H9 (cell line): ENCODE measurements around the gene STK10. TPM values are rescaled to one million over a fixed set of nuclear protein-coding genes. Genes with fewer than 3 reads are reported as not detected.

Experiments used
- DNase-seq: peaks from one replicate; pipeline ENCODE4 v3.0.0-alpha.2; 2017
- H2AFZ ChIP-seq: one replicate; pipeline ENCODE4 v1.6.1; 2013; ENCODE audit warnings: mild to moderate bottlenecking, low read length, control low read depth, moderate library complexity
- H2AK5ac ChIP-seq: 2 replicates; pipeline ENCODE4 v1.6.1; 2013; ENCODE audit warnings: low read length, control low read depth, mixed read lengths; ENCODE audit not compliant: insufficient read length
- H2BK120ac ChIP-seq: one replicate; pipeline ENCODE4 v1.6.1; 2013; ENCODE audit warnings: low read depth, mild to moderate bottlenecking, low read length, control low read depth, inconsistent platforms; ENCODE audit not compliant: poor library complexity, severe bottlenecking
- H2BK12ac ChIP-seq: 2 replicates; pipeline ENCODE4 v1.6.1; 2013; ENCODE audit warnings: low read length, control low read depth, mixed read lengths, low read depth; ENCODE audit not compliant: insufficient read length
- H2BK15ac ChIP-seq: 2 replicates; pipeline ENCODE4 v1.6.1; 2013; ENCODE audit warnings: low read depth, low read length, control low read depth
- H2BK20ac ChIP-seq: one replicate; pipeline ENCODE4 v1.6.1; 2013; ENCODE audit warnings: low read depth, mild to moderate bottlenecking, low read length, control low read depth, inconsistent platforms; ENCODE audit not compliant: poor library complexity, severe bottlenecking
- H2BK5ac ChIP-seq: 2 replicates; pipeline ENCODE4 v1.6.1; 2013; ENCODE audit warnings: low read length, control low read depth, mixed read lengths; ENCODE audit not compliant: insufficient read length
- H3K14ac ChIP-seq: 2 replicates; pipeline ENCODE4 v1.6.1; 2013; ENCODE audit warnings: low read length, control low read depth; ENCODE audit not compliant: insufficient read depth
- H3K18ac ChIP-seq: 2 replicates; pipeline ENCODE4 v1.6.1; 2013; ENCODE audit warnings: low read depth, mild to moderate bottlenecking, mixed read lengths, low read length, control low read depth; ENCODE audit not compliant: insufficient read length
- H3K23ac ChIP-seq: 2 replicates; pipeline ENCODE4 v1.6.1; 2013; ENCODE audit warnings: low read length, control low read depth, mixed read lengths, low read depth; ENCODE audit not compliant: insufficient read length
- H3K23me2 ChIP-seq: 2 replicates; pipeline ENCODE4 v1.6.1; 2013; ENCODE audit warnings: low read depth, mild to moderate bottlenecking, mixed read lengths, low read length, control low read depth; ENCODE audit not compliant: insufficient read length, poor library complexity, severe bottlenecking
- H3K27ac ChIP-seq: 2 replicates; pipeline ENCODE4 v1.5.1; 2013; ENCODE audit warnings: low read length, control low read depth, mixed read lengths, low read depth; ENCODE audit not compliant: insufficient read length
- H3K27me3 ChIP-seq: 2 replicates; pipeline ENCODE4 v1.6.1; 2013; ENCODE audit warnings: low read length, control low read depth, inconsistent platforms; ENCODE audit not compliant: insufficient read depth
- H3K4ac ChIP-seq: 2 replicates; pipeline ENCODE4 v1.6.1; 2013; ENCODE audit warnings: low read depth, mild to moderate bottlenecking, control low read depth, inconsistent platforms, low read length, moderate library complexity
- H3K4me1 ChIP-seq: 2 replicates; pipeline ENCODE4 v1.6.1; 2013; ENCODE audit warnings: low read length, control low read depth, inconsistent platforms; ENCODE audit not compliant: insufficient read depth
- H3K4me2 ChIP-seq: 2 replicates; pipeline ENCODE4 v1.6.1; 2013; ENCODE audit warnings: low read length, control low read depth, mixed read lengths; ENCODE audit not compliant: insufficient read length, insufficient read depth
- H3K56ac ChIP-seq: 2 replicates; pipeline ENCODE4 v1.6.1; 2013; ENCODE audit warnings: low read depth, mild to moderate bottlenecking, mixed read lengths, low read length, control low read depth; ENCODE audit not compliant: insufficient read length
- H3K79me1 ChIP-seq: 2 replicates; pipeline ENCODE4 v1.6.1; 2013; ENCODE audit warnings: low read depth, mild to moderate bottlenecking, moderate library complexity, low read length, control low read depth, inconsistent platforms; ENCODE audit not compliant: insufficient read depth, poor library complexity, severe bottlenecking
- H3K79me2 ChIP-seq: 2 replicates; pipeline ENCODE4 v1.6.1; 2013; ENCODE audit warnings: low read length, control low read depth, inconsistent platforms; ENCODE audit not compliant: insufficient read depth
- H3K9ac ChIP-seq: 2 replicates; pipeline ENCODE4 v1.6.1; 2013; ENCODE audit warnings: low read length, control low read depth, mixed read lengths; ENCODE audit not compliant: insufficient read length; ENCODE audit errors: extremely low read depth
- H3K9me3 ChIP-seq: one replicate; pipeline ENCODE4 v1.6.1; 2013; ENCODE audit warnings: low read depth, low read length, inconsistent platforms; ENCODE audit not compliant: control insufficient read depth
- H3T11ph ChIP-seq: one replicate; pipeline ENCODE4 v1.6.1; 2013; ENCODE audit warnings: mild to moderate bottlenecking, low read length, control low read depth, inconsistent platforms
- H4K20me1 ChIP-seq: one replicate; pipeline ENCODE4 v1.6.1; 2013; ENCODE audit not compliant: control insufficient read depth, insufficient read length, insufficient read depth
- H4K5ac ChIP-seq: 2 replicates; pipeline ENCODE4 v1.6.1; 2013; ENCODE audit warnings: low read depth, mild to moderate bottlenecking, mixed read lengths, low read length, control low read depth; ENCODE audit not compliant: insufficient read length
- H4K8ac ChIP-seq: replicated peaks from 2 replicates; pipeline ENCODE4 v1.6.1; 2013; ENCODE audit warnings: low read length, control low read depth, mixed read lengths, low read depth; ENCODE audit not compliant: insufficient read length
- H4K91ac ChIP-seq: 2 replicates; pipeline ENCODE4 v1.6.1; 2013; ENCODE audit warnings: low read depth, mild to moderate bottlenecking, moderate library complexity, mixed read lengths, low read length, control low read depth; ENCODE audit not compliant: insufficient read length
- H3K27ac Mint-ChIP-seq, 3 experiments: 2 replicates in 2 of 3; 3 replicates in 1 of 3; pipeline ENCODE4 v1.8.0; 2020 to 2021; ENCODE audit warnings: mixed read lengths in 3 of 3, mild to moderate bottlenecking in 1 of 3, moderate library complexity in 1 of 3
- H3K27me3 Mint-ChIP-seq: 2 replicates; pipeline ENCODE4 v1.8.0; 2021; ENCODE audit warnings: low read depth, mild to moderate bottlenecking, moderate library complexity, mixed read lengths
- H3K36me3 Mint-ChIP-seq, 3 experiments: 2 replicates in 2 of 3; 3 replicates in 1 of 3; pipeline ENCODE4 v1.8.0; 2020 to 2021; ENCODE audit warnings: low read depth in 3 of 3, mixed read lengths in 3 of 3; ENCODE audit not compliant: insufficient read depth in 1 of 3
- H3K4me1 Mint-ChIP-seq, 2 experiments: 2 replicates each; pipeline ENCODE4 v1.8.0; 2020; ENCODE audit warnings: mixed read lengths in 2 of 2
- H3K4me3 Mint-ChIP-seq, 2 experiments: 2 replicates in 1 of 2; 3 replicates in 1 of 2; pipeline ENCODE4 v1.8.0; 2020 to 2021; ENCODE audit warnings: mild to moderate bottlenecking in 2 of 2, mixed read lengths in 2 of 2, moderate library complexity in 1 of 2
- H3K9me3 Mint-ChIP-seq, 2 experiments: 2 replicates in 1 of 2; 3 replicates in 1 of 2; pipeline ENCODE4 v1.8.0; 2020; ENCODE audit warnings: mild to moderate bottlenecking in 2 of 2, mixed read lengths in 2 of 2, moderate library complexity in 1 of 2
- WGBS: extraction: QIAGEN DNeasy Blood & Tissue Kit; methylation state at CpG from one replicate; pipeline ENCODE4 v1.1.7; 2013; ENCODE audit warnings: missing lambda C conversion rate, low lambda C conversion rate, mixed read lengths; ENCODE audit not compliant: insufficient read length; ENCODE audit errors: extremely low coverage; 5-methylcytosine and 5-hydroxymethylcytosine counted together
- total RNA-seq: library from RNA; stranded (reverse); gene quantifications from 2 replicates; pipeline ENCODE4 v1.2.1, GENCODE V29; 2021
- TF ChIP-seq, protein P1 (sequence below): fragments of 200-600 bp; sonication (generic); conservative IDR thresholded peaks from 3 replicates; pipeline ENCODE4 v1.8.0; 2021; ENCODE audit warnings: antibody characterized with exemption, mild to moderate bottlenecking

STK10 gene
- total RNA-seq, 1 experiment from 2014 or later, result 14.6 TPM

DNA sequence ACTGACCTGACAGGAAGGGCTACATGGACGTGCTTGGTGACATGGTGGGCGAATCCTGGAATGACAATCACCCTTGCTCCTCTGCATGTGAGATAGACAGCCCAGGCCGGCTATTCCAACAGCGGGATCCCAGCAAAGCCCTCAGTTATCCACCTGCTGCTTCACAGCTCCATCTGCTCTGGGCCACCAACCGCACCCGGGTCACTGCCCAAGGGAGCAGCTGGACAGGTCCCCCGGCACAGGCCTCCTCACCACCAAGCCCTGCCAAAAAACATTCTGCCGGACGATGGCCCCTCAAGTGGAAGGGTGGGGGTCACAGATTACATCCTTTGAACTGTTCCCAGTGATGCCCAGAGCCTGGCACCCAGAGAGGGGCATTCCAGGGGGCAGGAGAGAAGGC, 39.6 kb downstream of the STK10 start:
- no peak overlapping the region for H3K4me3 Mint-ChIP-seq
- Histone ChIP-seq H4K8ac (no peak overlapping the region), H3K23ac (no peak overlapping the region), H2BK20ac (no peak overlapping the region), H3K4me2 (no peak overlapping the region), H2AFZ (no peak overlapping the region), H2BK5ac (no peak overlapping the region), H3K9ac (no peak overlapping the region), H3T11ph (no peak overlapping the region), H3K79me1 (no peaks in the 10 kb centered on the region), H4K5ac (no peak overlapping the region), H2BK12ac (no peak overlapping the region), H3K27ac (no peak overlapping the region), H3K4me1 (no peaks in the 10 kb centered on the region), H3K27me3 (no peaks in the 10 kb centered on the region), H3K18ac (no peak overlapping the region), H2BK15ac (no peak overlapping the region), H3K14ac (no peak overlapping the region), H4K20me1 (no peaks in the 10 kb centered on the region), H2BK120ac (no peak overlapping the region), H3K23me2 (no peaks in the 10 kb centered on the region), H3K79me2 (no peaks in the 10 kb centered on the region), H3K9me3 (no peaks in the 10 kb centered on the region), H3K4ac (no peak overlapping the region), H3K56ac (no peak overlapping the region), H4K91ac (no peak overlapping the region), H2AK5ac (no peak overlapping the region)
- no peaks in the 10 kb centered on the region for H3K27me3 Mint-ChIP-seq
- peaks cover 10 to 11% of the 10 kb centered on the region in 2 experiments for H3K4me1 Mint-ChIP-seq
- no CpG with 5 or more reads among the region's 9 CpGs for WGBS
- TF ChIP-seq, protein P1, sequence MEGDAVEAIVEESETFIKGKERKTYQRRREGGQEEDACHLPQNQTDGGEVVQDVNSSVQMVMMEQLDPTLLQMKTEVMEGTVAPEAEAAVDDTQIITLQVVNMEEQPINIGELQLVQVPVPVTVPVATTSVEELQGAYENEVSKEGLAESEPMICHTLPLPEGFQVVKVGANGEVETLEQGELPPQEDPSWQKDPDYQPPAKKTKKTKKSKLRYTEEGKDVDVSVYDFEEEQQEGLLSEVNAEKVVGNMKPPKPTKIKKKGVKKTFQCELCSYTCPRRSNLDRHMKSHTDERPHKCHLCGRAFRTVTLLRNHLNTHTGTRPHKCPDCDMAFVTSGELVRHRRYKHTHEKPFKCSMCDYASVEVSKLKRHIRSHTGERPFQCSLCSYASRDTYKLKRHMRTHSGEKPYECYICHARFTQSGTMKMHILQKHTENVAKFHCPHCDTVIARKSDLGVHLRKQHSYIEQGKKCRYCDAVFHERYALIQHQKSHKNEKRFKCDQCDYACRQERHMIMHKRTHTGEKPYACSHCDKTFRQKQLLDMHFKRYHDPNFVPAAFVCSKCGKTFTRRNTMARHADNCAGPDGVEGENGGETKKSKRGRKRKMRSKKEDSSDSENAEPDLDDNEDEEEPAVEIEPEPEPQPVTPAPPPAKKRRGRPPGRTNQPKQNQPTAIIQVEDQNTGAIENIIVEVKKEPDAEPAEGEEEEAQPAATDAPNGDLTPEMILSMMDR, result no peak
- no peaks in the 10 kb centered on the region for H3K9me3 Mint-ChIP-seq
- peaks cover 0 to 2% (median 0%) of the 10 kb centered on the region in 3 experiments; a peak in 1 of 7 replicates for H3K36me3 Mint-ChIP-seq
- 0 out of 7 replicates have a peak overlapping the region, but pooled peaks of 1 of the 3 experiments have one; percentile 28 for H3K27ac Mint-ChIP-seq
- no peak for DNase-seq
